Astrocyte (in vitro differentiated cells and primary cell): ENCODE measurements around the gene ZBTB34.

Experiments
- CTCF ChIP-seq: IDR thresholded peaks from 2 replicates; pipeline ENCODE4 v1.5.1; 2011; ENCODE audit warnings: low read depth, mild to moderate bottlenecking, inconsistent platforms, low read length, moderate library complexity; ENCODE audit not compliant: insufficient read depth
- EZH2 ChIP-seq: IDR thresholded peaks from 2 replicates; pipeline ENCODE4 v1.6.1; 2012; ENCODE audit warnings: mild to moderate bottlenecking, low read length, inconsistent platforms; ENCODE audit not compliant: insufficient read depth

- no peak for TF ChIP-seq CTCF
- no peak for TF ChIP-seq EZH2
Observed at GRCh38 chr9:126934441-126934840, 74.0 kb downstream of the ZBTB34 start.
